ENCODE measurements around the gene APP.

GRCh38 chr21:26136671-26137070 lies 33.9 kb downstream of the APP start:
- TF ChIP-seq CTCF (conservative IDR thresholded peaks at IDR 0.05; ENCODE audit: low read length): no peak
- no peak for TF ChIP-seq EZH2phosphoT487 (IDR thresholded peaks at IDR 0.05; ENCODE audit: borderline replicate concordance, low read depth, low read length)
